GM19239 (cell line): ENCODE measurements around the gene BCORL1.

Experiments used
- DNase-seq: peaks from one replicate; pipeline ENCODE4 v3.0.0; 2011; ENCODE audit warnings: low spot score; ENCODE audit not compliant: insufficient read length
- FAIRE-seq: peaks from 2 replicates; lab custom pipeline; 2011; peaks lifted over from hg19 to GRCh38; lab: Jason Lieb, UNC

Gene BCORL1

DNA sequence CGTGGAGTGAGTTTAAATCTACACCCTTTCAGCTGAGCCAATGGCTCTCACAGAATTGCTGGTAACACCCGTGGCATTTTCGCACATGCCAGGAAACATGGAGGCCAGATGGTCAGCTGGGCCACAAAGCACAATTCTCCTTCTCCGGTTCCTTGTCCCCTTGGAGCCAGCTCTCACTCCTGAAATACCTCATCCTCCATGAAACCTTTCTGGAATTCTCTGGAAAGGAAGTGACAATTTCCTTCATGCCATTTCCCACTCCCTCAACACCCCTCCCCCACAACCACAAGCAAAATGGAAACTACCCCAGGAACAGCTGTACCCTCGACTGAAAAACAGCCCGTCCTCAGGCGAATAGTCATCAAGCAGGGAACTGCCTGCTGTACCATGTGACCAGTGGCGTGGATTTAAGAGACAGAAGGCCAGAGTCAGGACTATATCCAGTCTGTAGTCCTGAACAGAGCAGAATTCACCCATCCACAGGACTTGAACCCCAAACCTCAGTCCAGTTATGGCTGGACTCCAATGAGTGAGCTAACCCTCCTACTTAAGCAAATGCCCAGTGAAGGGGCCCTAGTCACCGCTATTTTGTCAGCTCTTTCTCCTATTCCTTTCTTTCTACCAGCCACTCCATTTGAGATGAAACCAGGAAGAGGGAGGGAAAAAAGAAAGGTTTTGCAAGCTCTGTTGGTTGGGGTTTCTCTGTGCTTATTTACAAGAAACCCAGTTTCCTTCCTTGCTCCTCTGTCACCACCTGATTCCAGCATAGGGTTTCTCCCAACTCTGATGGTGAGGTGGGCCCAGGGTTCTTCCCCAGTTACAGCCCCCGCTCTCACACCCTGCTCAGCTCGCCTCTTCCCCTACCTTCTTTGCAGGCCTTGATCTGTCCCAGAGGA is 103.4 kb downstream of the BCORL1 start:
- peak; percentile 70 for FAIRE-seq
- DNase-seq, result no peak

DNA sequence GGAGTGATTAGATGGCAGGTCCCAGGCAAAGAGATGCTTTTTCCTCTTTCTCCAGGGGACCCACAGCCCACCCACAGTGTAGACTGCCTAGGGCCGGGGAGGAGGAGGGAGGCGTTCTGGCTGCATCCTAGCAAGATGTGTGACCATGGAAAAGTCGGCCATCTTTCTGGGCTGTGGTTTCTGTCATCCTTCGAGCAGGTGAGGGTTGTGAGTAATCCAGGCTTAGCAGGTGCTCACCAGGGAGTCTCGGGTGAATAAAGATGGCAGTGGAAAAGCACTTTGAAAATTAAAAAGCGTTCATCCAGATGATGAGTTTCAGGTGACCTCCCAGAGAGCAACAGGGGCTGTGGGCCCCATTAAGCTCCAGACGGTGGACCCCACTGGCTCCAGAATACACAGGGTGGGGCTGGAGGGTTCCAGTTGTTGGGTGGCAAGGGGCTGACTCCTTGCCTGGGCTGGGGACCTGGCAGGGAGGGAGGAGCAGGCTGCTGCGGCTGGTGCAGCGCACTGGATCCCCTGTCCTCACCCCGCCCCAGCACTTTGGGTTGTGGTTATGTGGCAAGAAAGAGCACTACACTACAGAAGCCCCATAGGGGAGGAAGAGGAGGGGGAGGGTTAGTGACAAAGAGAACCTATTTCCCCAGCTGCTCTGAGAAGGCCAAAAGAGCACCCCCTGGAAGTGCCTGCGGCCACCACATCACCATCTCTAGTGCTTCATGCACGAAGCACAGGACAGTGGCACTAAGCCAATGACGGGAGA is 104.2 kb downstream of the BCORL1 start:
- FAIRE-seq (peak; percentile 96), DNase-seq (no peak)

- no peak for FAIRE-seq
- DNase-seq, result no peak
Measured at GRCh38 chrX:130090364-130090763, 107.9 kb downstream of the BCORL1 start.

DNA sequence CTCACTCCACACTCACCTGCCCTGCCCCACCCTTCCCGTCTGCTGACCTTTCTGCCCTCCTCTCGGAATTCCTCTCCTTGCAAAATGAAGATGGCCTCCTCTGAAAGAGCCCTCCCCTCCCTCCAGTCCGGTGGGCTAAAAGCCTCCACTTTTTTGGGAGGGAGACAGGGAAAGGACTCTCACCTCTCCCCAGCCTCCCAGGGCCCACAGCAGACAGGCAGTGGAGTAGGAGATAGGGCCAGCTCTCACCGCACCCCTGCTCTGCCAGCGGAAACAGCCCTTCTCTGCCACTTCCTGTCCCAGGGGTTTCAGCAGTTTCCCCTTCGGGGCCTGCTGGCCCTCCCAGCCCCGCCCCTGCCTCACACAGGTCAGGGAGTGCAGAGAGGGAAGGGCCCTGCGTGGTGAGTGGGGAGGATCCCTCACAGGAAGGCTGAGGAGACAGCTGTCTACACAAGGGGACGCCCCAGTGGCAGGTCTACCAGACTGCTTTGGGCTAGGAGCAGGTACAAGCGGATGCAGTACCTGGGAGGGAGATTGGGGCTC is 109.6 kb downstream of the BCORL1 start:
- peak; percentile 100 for FAIRE-seq

DNA sequence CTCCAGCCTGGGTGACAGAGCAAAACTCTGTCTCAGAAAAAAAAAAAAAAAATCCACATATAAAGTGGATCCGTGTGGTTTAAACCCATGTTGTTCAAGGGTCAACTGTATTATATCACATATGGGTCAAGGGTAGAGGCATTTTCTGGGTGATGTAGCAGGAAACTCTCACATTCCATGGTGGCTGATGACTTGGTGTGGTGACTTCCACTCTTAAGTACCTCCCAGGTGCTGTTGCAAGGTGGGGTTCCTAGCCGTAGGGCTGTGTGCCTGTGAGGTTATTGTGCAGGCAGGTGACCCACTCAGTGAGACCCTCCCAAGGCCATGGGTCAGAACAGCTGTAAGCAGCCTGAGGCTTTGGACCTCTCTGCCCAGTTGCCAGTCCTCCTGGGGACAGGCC is 110.8 kb downstream of the BCORL1 start:
- FAIRE-seq (peak; percentile 4), DNase-seq (no peak)

More for the DNA sequence above, 109.6 kb downstream of the BCORL1 start:
- peak; percentile 73 for DNase-seq

GRCh38 chrX:130094696-130095095 is 112.3 kb downstream of the BCORL1 start:
- DNase-seq (no peak), FAIRE-seq (no peak)

GRCh38 chrX:130095249-130096030 is 113.0 kb downstream of the BCORL1 start:
- no peak for FAIRE-seq
- DNase-seq, result no peak

DNA sequence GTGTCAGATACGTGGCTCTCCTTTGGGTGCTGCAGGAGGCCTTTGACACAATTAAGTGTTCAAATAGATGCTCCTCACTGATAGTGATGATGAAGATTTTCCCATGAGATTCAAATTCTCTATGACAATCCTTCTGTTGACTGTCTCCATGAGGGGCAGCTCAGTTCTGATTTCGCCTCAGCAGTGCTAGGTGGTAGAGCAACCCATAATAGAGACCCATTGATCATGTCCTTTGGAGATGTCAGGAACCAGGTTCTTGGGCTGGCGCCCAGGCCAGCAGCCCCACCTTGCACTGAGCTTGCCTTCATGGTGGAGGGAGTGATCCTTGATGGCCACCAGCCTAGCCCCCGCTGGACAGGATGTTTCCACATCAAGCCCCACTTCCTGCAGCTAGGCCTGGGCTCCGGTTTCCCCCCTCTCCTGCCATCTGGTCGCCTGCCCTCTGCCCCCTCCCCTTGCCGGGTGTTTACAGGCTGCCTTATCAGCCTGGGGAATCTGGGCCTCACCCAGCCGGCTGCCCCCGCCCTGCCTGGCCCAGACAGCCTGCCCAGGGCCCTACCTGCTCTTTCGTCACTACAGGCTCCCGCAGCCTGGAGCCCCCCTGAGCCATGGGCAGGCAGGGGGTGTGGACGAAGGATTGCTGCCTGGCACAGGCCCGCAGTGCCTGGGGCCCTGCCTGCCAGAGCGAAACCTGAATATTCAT is 115.2 kb downstream of the BCORL1 start:
- no peak for DNase-seq
- no peak for FAIRE-seq

DNA sequence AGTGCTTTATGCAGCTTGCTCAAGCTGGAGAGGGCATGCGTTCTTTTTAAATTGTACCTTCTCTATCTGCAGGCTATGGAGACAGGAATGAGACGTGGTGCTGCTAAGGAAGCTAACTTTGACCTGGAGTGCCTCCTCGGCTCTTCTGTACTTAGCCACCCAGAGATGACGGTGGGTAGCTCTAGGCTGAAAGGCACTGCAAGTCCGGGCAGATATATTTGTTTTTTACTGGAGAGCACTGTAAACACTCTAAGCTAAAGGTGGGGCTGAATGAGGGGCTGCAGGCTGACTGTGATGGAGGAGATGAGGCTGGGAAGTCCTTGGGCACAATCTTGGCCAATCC is 115.7 kb downstream of the BCORL1 start:
- no peak for DNase-seq
- FAIRE-seq, result no peak

- FAIRE-seq, result no peak
- DNase-seq, result no peak
Measured at GRCh38 chrX:130100180-130100579, 117.7 kb downstream of the BCORL1 start.

DNA sequence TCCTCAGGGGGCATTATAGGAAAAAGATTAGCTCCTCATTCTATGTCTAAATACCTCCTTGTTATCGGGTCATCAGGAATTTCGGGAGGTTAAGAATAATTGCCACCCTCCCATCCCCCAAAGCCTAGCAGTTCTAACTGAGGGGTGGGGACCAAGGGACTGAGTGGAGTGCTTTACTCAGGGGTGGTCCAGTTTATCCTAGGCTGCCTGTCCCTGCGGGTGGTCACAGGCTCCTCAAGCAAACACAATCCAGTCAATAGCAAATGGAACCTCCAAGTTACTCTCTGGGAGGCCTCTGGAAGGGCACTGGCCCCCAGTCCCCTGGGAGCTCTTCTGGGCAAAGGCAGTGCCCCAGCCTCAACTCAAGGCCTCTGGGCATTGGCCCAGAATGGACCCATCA is 121.2 kb downstream of the BCORL1 start:
- DNase-seq (no peak), FAIRE-seq (no peak)

- DNase-seq (no peak), FAIRE-seq (no peak)
Measured at GRCh38 chrX:130105244-130105643, 122.8 kb downstream of the BCORL1 start.

DNA sequence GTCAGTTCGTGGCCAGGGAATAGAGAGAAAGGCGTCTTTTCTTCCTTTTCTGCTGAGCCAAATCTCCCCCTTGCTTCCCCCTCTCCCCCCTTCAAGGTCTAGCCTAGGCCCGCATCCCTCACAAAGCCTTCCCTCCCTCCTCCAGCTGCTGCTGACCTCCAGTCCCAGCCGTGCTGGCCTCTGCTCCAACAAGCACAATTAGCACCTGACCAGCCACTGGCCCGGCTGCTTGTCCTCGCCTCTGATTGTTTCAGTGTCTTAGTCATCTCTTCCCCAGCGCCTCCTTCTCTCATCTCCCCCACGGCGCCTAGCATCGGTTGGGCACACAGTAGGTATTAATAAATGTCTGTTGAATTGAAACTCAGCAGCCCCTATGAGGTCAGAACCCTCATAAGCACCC is 123.6 kb downstream of the BCORL1 start:
- no peak for FAIRE-seq
- DNase-seq, result no peak
